Ishikawa (cell line): ENCODE data around the gene POLR2E.

Source experiments
- CEBPB ChIP-seq: IDR thresholded peaks from 2 replicates; pipeline ENCODE4 v1.6.1; 2012
- CREB1 ChIP-seq: IDR thresholded peaks from 2 replicates; pipeline ENCODE4 v1.6.1; 2012; ENCODE audit warnings: low read depth
- EGR1 ChIP-seq: IDR thresholded peaks from 2 replicates; pipeline ENCODE4 v1.6.1; 2012
- EP300 ChIP-seq: IDR thresholded peaks from 2 replicates; pipeline ENCODE4 v1.6.1; 2012; ENCODE audit warnings: borderline replicate concordance
- FOXM1 ChIP-seq: IDR thresholded peaks from 2 replicates; pipeline ENCODE4 v1.6.1; 2012; ENCODE audit warnings: low read depth, borderline replicate concordance
- NFIC ChIP-seq: IDR thresholded peaks from 2 replicates; pipeline ENCODE4 v1.6.1; 2012
- RAD21 ChIP-seq: IDR thresholded peaks from 2 replicates; pipeline ENCODE4 v1.6.1; 2012; ENCODE audit warnings: low read depth
- TAF1 ChIP-seq: IDR thresholded peaks from 2 replicates; pipeline ENCODE4 v1.6.1; 2012; ENCODE audit warnings: low read depth, mild to moderate bottlenecking
- TCF12 ChIP-seq: IDR thresholded peaks from 2 replicates; pipeline ENCODE4 v1.6.1; 2012; ENCODE audit warnings: low read depth
- TEAD4 ChIP-seq: IDR thresholded peaks from 2 replicates; pipeline ENCODE4 v1.6.1; 2012
- YY1 ChIP-seq: IDR thresholded peaks from 2 replicates; pipeline ENCODE4 v1.6.1; 2012; ENCODE audit warnings: low read depth
- ZBTB7A ChIP-seq: IDR thresholded peaks from 2 replicates; pipeline ENCODE4 v1.6.1; 2012; ENCODE audit warnings: low read depth
- TF ChIP-seq, protein P1 (sequence below): IDR thresholded peaks from 2 replicates; pipeline ENCODE4 v1.6.1; 2012
- TF ChIP-seq, protein P2 (sequence below): IDR thresholded peaks from 2 replicates; pipeline ENCODE4 v1.6.1; 2012
- TF ChIP-seq, protein P3 (sequence below): IDR thresholded peaks from 2 replicates; pipeline ENCODE4 v1.6.1; 2012; ENCODE audit warnings: low read depth, mild to moderate bottlenecking

The POLR2E gene

DNA sequence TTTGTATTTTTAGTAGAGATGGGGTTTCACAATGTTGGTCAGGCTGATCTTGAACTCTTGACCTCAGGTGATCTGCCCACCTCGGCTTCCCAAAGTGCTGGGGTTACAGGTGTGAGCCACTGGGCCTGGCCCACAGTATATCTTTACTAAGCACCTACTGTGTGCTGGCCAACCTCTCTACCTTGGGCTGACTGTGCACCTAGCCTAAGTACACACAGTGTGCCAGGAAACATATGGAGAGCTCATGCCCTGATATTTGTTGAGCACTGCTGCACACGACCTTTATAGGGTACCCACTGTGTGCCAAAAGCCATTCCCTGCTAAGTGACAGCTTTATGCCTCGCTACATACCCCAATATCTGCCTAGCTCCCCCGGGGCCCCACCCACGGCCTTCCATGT is 34.5 kb downstream of the POLR2E start:
- TF ChIP-seq EP300 (no peak), RAD21 (no peak), CEBPB (no peak), ZBTB7A (no peak), NFIC (no peak), FOXM1 (no peak), TEAD4 (no peak), YY1 (no peak), EGR1 (no peak), TCF12 (no peak), TAF1 (no peak), CREB1 (no peak)
- TF ChIP-seq, protein P1, sequence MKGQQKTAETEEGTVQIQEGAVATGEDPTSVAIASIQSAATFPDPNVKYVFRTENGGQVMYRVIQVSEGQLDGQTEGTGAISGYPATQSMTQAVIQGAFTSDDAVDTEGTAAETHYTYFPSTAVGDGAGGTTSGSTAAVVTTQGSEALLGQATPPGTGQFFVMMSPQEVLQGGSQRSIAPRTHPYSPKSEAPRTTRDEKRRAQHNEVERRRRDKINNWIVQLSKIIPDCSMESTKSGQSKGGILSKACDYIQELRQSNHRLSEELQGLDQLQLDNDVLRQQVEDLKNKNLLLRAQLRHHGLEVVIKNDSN, result no peak
- TF ChIP-seq, protein P2, sequence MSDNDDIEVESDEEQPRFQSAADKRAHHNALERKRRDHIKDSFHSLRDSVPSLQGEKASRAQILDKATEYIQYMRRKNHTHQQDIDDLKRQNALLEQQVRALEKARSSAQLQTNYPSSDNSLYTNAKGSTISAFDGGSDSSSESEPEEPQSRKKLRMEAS, result no peak
- TF ChIP-seq, protein P3, sequence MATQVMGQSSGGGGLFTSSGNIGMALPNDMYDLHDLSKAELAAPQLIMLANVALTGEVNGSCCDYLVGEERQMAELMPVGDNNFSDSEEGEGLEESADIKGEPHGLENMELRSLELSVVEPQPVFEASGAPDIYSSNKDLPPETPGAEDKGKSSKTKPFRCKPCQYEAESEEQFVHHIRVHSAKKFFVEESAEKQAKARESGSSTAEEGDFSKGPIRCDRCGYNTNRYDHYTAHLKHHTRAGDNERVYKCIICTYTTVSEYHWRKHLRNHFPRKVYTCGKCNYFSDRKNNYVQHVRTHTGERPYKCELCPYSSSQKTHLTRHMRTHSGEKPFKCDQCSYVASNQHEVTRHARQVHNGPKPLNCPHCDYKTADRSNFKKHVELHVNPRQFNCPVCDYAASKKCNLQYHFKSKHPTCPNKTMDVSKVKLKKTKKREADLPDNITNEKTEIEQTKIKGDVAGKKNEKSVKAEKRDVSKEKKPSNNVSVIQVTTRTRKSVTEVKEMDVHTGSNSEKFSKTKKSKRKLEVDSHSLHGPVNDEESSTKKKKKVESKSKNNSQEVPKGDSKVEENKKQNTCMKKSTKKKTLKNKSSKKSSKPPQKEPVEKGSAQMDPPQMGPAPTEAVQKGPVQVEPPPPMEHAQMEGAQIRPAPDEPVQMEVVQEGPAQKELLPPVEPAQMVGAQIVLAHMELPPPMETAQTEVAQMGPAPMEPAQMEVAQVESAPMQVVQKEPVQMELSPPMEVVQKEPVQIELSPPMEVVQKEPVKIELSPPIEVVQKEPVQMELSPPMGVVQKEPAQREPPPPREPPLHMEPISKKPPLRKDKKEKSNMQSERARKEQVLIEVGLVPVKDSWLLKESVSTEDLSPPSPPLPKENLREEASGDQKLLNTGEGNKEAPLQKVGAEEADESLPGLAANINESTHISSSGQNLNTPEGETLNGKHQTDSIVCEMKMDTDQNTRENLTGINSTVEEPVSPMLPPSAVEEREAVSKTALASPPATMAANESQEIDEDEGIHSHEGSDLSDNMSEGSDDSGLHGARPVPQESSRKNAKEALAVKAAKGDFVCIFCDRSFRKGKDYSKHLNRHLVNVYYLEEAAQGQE, result no peak

DNA sequence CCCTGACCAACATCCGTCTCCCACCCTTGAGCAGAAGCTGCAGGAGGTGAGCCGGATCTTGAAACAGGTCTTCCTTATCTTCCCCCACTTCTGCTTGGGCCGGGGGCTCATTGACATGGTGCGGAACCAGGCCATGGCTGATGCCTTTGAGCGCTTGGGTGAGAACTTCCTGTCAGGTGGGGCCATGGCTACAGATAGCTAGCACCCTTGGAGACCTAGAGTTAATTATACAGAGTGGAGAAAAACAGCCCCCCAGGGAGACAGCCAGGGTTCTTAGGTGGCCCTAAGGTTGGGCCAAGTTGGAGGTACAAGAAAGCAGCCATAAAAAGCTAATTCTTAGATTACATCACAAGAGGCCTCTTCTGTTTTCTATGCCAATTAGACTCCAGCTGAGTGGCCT is 37.1 kb downstream of the POLR2E start:
- TF ChIP-seq EGR1 (no peak), FOXM1 (no peak), YY1 (no peak), TAF1 (no peak), TEAD4 (no peak), ZBTB7A (no peak)

DNA sequence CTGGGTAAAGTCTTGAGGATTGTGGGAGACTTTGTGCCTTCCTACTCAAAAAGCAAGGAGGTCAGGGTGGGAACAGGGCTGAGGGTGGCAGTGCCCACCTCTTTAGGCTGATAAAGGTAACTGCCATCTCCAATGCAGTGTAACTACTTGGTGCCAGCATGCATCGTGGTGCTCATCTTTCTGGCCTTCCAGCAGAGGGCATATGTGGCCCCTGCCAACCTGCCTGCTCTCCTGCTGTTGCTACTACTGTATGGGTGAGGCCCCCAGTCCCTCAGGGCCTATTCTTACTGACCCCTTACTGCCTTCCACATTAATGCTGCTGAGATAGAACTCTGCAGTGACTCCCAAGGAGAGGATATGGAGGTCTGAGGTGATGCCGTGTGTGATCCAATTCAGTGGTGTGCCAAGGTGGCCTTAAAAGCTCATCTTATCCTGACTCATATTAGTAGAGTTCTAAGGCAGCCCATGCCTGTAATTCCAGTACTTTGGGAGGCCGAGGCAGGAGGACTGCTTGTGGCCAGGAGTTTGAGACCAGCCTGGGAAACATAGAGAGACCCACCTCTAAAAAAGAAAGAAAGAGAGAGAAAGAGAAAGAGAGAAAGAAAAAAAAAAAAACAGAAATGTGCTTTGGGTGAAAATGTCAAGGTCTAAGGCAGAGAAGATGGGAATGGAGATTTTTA is 37.9 kb downstream of the POLR2E start:
- no peak for TF ChIP-seq YY1
- TF ChIP-seq, protein P1, result no peak
- peak; percentile 50; the same call in 1 of the 2 replicates for TF ChIP-seq RAD21
- TF ChIP-seq FOXM1, result no peak

DNA sequence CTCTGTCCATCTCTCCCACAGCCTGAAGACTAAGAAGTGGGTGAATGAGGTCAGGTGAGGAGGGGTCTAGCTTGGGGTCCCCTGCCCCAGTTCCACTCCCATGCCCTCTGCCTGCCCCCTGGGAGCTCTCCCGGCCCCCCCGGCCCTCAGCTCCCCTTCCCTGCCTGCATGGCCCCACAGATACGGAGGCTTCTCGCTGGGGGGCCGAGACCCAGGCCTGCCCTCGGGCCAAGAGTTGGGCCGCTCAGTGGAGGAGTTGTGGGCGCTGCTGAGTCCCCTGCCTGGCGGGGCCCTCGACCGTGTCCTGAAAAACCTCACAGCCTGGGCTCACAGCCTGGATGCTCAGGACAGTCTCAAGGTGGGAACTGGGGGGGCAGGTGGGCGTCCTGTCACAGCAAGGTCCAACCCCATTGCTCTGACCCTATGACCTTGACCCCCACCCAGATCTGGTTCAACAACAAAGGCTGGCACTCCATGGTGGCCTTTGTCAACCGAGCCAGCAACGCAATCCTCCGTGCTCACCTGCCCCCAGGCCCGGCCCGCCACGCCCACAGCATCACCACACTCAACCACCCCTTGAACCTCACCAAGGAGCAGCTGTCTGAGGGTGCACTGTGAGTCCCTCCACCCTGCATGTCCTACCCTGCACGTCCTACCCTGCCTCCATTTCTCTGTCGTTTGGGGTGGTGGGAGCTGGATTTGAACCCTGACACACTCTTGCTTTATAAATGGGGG is 39.1 kb downstream of the POLR2E start:
- no peak for TF ChIP-seq YY1
- TF ChIP-seq ZBTB7A, result no peak
- no peak for TF ChIP-seq EP300
- no peak for TF ChIP-seq EGR1
- no peak for TF ChIP-seq TAF1
- TF ChIP-seq, protein P1, result no peak
- no peak for TF ChIP-seq NFIC
- TF ChIP-seq TCF12, result no peak
- TF ChIP-seq, protein P3, result no peak
- no peak for TF ChIP-seq CREB1
- no peak for TF ChIP-seq RAD21
- no peak for TF ChIP-seq TEAD4
- TF ChIP-seq CEBPB, result no peak
- TF ChIP-seq, protein P2, result no peak

DNA sequence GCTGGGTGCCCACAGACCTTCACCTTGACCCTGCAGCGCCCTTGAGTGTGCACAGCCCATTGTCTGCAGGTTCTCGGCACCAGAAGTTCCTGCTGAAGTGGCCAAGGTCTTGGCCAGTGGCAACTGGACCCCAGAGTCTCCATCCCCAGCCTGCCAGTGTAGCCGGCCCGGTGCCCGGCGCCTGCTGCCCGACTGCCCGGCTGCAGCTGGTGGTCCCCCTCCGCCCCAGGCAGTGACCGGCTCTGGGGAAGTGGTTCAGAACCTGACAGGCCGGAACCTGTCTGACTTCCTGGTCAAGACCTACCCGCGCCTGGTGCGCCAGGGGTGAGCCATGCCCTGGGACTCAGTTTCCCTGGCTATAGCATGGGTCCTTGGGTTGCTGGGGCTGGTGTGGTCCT is 40.1 kb downstream of the POLR2E start:
- TF ChIP-seq CREB1, result no peak
